ENCODE results near the gene PCDH19.

GRCh38 chrX:100413229-100413628, 3.2 kb upstream of the PCDH19 start:
- TF ChIP-seq CTCF (IDR thresholded peaks at IDR 0.05) (peak; percentile 41 to 55 (median 46)), POLR2A (IDR thresholded peaks at IDR 0.05) (no peak)

Data from uterus (tissue), 2 donors.